Caco-2 (cell line): Measurements from ENCODE around the gene IL1RAPL1. TPM values are rescaled to one million over a fixed set of nuclear protein-coding genes. Genes with fewer than 3 reads are reported as not detected.

ENCODE experiments used
- BruUV-seq: library from RNA; stranded (reverse); fragments of 400-500 nt; replicated peaks from 2 replicates; lab custom pipeline; 2021; lab: Mats Ljungman, UMichigan
- CTCF ChIA-PET: fragments of 300-600 bp; sonication (Branson Sonifier 250); formaldehyde crosslinking; loops from one replicate; lab custom pipeline; 2022; ENCODE audit warnings: antibody characterized with exemption; lab: Charles Lee
- POLR2A ChIA-PET: fragments of 300-600 bp; sonication (Branson Sonifier 250); formaldehyde crosslinking; loops from one replicate; lab custom pipeline; 2022; ENCODE audit warnings: antibody characterized with exemption; lab: Charles Lee
- DNase-seq, 2 experiments: peaks; one replicate each; pipeline versions ENCODE4 v3.0.0 to v3.0.0-alpha.2; 2020 to 2022
- H3K27me3 ChIP-seq: replicated peaks from 2 replicates; pipeline ENCODE4 v1.6.0; 2011; ENCODE audit warnings: low read length; ENCODE audit not compliant: control insufficient read depth, insufficient read depth
- H3K36me3 ChIP-seq: 2 replicates; pipeline ENCODE4 v1.5.1; 2011; ENCODE audit warnings: low read length; ENCODE audit not compliant: control insufficient read depth, insufficient read depth
- H3K4me1 ChIP-seq: fragments of 250-450 bp; sonication (Bioruptor Pico); 2 replicates; pipeline ENCODE4 v1.5.1; 2020; ENCODE audit warnings: mild to moderate bottlenecking
- H3K4me3 ChIP-seq: 2 replicates; pipeline ENCODE4 v1.5.1; 2011; ENCODE audit warnings: low read depth, mild to moderate bottlenecking, control low read depth, low read length
- H3K9me3 ChIP-seq: fragments of 250-450 bp; sonication (Bioruptor Pico); 2 replicates; pipeline ENCODE4 v1.5.1; 2020; ENCODE audit warnings: mild to moderate bottlenecking, moderate library complexity
- H3K27ac Mint-ChIP-seq: one replicate; pipeline ENCODE4 v1.8.0; 2022; ENCODE audit warnings: mixed read lengths; ENCODE audit not compliant: unreplicated experiment
- H3K27me3 Mint-ChIP-seq: one replicate; pipeline ENCODE4 v1.8.0; 2022; ENCODE audit warnings: mixed read lengths; ENCODE audit not compliant: insufficient read depth, unreplicated experiment
- H3K36me3 Mint-ChIP-seq: one replicate; pipeline ENCODE4 v1.8.0; 2022; ENCODE audit warnings: mild to moderate bottlenecking, mixed read lengths; ENCODE audit not compliant: insufficient read depth, unreplicated experiment
- H3K4me1 Mint-ChIP-seq: one replicate; pipeline ENCODE4 v1.8.0; 2022; ENCODE audit warnings: low read depth, mixed read lengths; ENCODE audit not compliant: unreplicated experiment
- H3K4me3 Mint-ChIP-seq: one replicate; pipeline ENCODE4 v1.8.0; 2022; ENCODE audit warnings: mild to moderate bottlenecking, moderate library complexity, mixed read lengths; ENCODE audit not compliant: unreplicated experiment
- H3K9me3 Mint-ChIP-seq: one replicate; pipeline ENCODE4 v1.8.0; 2022; ENCODE audit warnings: mixed read lengths; ENCODE audit not compliant: unreplicated experiment
- intact Hi-C: fragments of 100-400 bp; cut with micrococcal nuclease; formaldehyde crosslinking; loops from one replicate; pipeline ENCODE4 v1.10.0; 2022; ENCODE audit not compliant: unreplicated experiment
- total RNA-seq: library from RNA; stranded (reverse); gene quantifications from 2 replicates; pipeline ENCODE4 v1.2.3, GENCODE V29; 2022
- TF ChIP-seq, protein P1 (sequence below), 2 experiments: fragments of 200-600 bp in 1 of 2; IDR thresholded peaks; 1 replicate in 1 of 2; 2 replicates in 1 of 2; pipeline versions ENCODE4 v1.5.1 to v1.8.0; 2011 to 2022; ENCODE audit warnings: antibody characterized with exemption in 1 of 2, control low read depth in 1 of 2, inconsistent platforms in 1 of 2, low read depth in 1 of 2, low read length in 1 of 2, mild to moderate bottlenecking in 1 of 2, moderate library complexity in 1 of 2; ENCODE audit not compliant: insufficient read depth in 1 of 2, severe bottlenecking in 1 of 2, unreplicated experiment in 1 of 2

IL1RAPL1 gene
- total RNA-seq, 1 experiment from 2014 or later, result not detected

DNA sequence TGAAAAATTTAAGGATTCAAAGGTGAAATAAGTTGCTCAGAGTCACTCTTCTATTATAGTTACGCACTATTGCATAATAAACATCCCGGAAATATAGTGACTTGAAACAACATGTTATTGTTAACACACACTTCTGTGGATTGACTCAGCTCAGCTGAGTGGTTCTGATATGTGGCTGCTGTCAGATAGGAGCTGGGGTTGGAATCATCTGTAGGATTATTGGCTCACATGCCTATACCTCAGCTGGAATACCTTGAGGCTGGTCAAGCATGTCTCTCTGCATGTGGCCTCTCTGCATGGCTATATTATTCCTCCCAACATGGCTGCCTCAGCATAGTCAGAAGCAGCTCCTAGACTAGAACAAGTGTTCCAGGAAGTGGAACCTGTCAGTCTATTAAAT lies 1141.4 kb downstream of the IL1RAPL1 start:
- no peaks in the 10 kb centered on the region for H3K4me1 ChIP-seq
- H3K36me3 Mint-ChIP-seq, result no peaks in the 10 kb centered on the region
- no peaks in the 10 kb centered on the region for H3K27me3 ChIP-seq
- intact Hi-C loops, result no loop called here
- ChIA-PET POLR2A (no interaction called here), CTCF (no interaction called here)
- H3K9me3 Mint-ChIP-seq, result no peaks in the 10 kb centered on the region
- H3K4me1 Mint-ChIP-seq, result no peaks in the 10 kb centered on the region
- H3K4me3 Mint-ChIP-seq, result no peak overlapping the region
- DNase-seq, result no peak
- no peak overlapping the region for H3K4me3 ChIP-seq
- no peaks in the 10 kb centered on the region for H3K9me3 ChIP-seq
- TF ChIP-seq, protein P1, sequence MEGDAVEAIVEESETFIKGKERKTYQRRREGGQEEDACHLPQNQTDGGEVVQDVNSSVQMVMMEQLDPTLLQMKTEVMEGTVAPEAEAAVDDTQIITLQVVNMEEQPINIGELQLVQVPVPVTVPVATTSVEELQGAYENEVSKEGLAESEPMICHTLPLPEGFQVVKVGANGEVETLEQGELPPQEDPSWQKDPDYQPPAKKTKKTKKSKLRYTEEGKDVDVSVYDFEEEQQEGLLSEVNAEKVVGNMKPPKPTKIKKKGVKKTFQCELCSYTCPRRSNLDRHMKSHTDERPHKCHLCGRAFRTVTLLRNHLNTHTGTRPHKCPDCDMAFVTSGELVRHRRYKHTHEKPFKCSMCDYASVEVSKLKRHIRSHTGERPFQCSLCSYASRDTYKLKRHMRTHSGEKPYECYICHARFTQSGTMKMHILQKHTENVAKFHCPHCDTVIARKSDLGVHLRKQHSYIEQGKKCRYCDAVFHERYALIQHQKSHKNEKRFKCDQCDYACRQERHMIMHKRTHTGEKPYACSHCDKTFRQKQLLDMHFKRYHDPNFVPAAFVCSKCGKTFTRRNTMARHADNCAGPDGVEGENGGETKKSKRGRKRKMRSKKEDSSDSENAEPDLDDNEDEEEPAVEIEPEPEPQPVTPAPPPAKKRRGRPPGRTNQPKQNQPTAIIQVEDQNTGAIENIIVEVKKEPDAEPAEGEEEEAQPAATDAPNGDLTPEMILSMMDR (IDR thresholded peaks at IDR 0.05; ENCODE audit: insufficient read depth in 1 of 2, low read depth in 1 of 2, low read length in 1 of 2, severe bottlenecking in 1 of 2, unreplicated experiment in 1 of 2), result no peak
- BruUV-seq, result no TSS peak
- H3K27me3 Mint-ChIP-seq, result no peaks in the 10 kb centered on the region
- H3K27ac Mint-ChIP-seq, result no peak overlapping the region
- H3K36me3 ChIP-seq, result no peaks in the 10 kb centered on the region

DNA sequence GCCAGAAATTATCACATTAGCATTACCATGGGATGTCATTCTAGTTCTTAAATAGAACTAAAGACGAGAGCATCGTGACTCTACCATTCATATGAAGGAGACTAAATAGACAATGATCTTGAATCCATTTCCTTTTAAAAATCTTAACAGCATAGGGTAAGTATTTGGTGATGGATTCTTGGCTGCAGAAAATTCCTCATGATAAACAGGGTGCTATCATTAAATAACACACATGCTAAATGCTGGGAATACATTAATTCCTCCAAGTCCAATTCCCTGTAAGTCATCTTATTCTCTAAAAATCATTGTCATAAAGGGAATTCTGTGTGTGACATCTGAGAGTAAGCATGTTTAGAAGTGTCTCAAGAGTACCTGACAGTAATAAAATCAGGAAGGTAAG lies 1157.7 kb downstream of the IL1RAPL1 start:
- no peaks in the 10 kb centered on the region for H3K4me1 Mint-ChIP-seq
- BruUV-seq, result no TSS peak
- no peak overlapping the region for H3K4me3 ChIP-seq
- TF ChIP-seq, protein P1 (IDR thresholded peaks at IDR 0.05; ENCODE audit: insufficient read depth in 1 of 2, low read depth in 1 of 2, low read length in 1 of 2, severe bottlenecking in 1 of 2, unreplicated experiment in 1 of 2), result no peak
- no peak overlapping the region for H3K4me3 Mint-ChIP-seq
- H3K4me1 ChIP-seq, result no peaks in the 10 kb centered on the region
- ChIA-PET CTCF (no interaction called here), POLR2A (no interaction called here)
- no peaks in the 10 kb centered on the region for H3K27me3 Mint-ChIP-seq
- H3K27me3 ChIP-seq, result no peaks in the 10 kb centered on the region
- intact Hi-C loops, result no loop called here
- H3K36me3 ChIP-seq, result no peaks in the 10 kb centered on the region
- no peaks in the 10 kb centered on the region for H3K36me3 Mint-ChIP-seq
- H3K9me3 Mint-ChIP-seq, result no peaks in the 10 kb centered on the region
- no peak for DNase-seq
- no peaks in the 10 kb centered on the region for H3K9me3 ChIP-seq
- H3K27ac Mint-ChIP-seq, result no peak overlapping the region

DNA sequence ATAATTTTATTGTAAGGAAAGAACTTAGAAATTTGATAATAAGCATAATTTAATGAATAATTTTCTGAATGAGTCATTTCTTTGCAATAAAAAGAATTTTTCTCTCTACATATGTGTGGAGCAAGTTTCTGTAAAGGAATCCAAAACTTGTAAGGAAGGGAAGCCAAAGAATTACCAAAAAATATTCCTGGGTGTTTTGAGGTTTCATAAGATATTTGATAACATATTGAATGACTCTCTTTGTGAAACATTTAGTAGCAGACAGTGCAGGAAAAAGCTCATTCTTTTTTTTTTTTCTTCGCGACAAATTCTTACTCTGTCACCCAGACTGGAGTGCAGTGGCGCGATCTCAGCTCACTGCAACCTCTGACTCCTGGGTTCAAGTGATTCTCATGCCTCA lies 1159.1 kb downstream of the IL1RAPL1 start:
- intact Hi-C loops, result no loop called here
- TF ChIP-seq, protein P1 (IDR thresholded peaks at IDR 0.05; ENCODE audit: insufficient read depth in 1 of 2, low read depth in 1 of 2, low read length in 1 of 2, severe bottlenecking in 1 of 2, unreplicated experiment in 1 of 2), result no peak
- Histone ChIP-seq H3K4me3 (no peak overlapping the region), H3K9me3 (no peaks in the 10 kb centered on the region), H3K27me3 (no peaks in the 10 kb centered on the region), H3K36me3 (no peaks in the 10 kb centered on the region), H3K4me1 (no peaks in the 10 kb centered on the region)
- no TSS peak for BruUV-seq
- Mint-ChIP-seq H3K27ac (no peak overlapping the region), H3K4me3 (no peak overlapping the region), H3K27me3 (no peaks in the 10 kb centered on the region), H3K36me3 (no peaks in the 10 kb centered on the region), H3K4me1 (no peaks in the 10 kb centered on the region), H3K9me3 (no peaks in the 10 kb centered on the region)
- no peak for DNase-seq
- POLR2A ChIA-PET, result no interaction called here
- CTCF ChIA-PET, result no interaction called here
